Astrocyte (in vitro differentiated cells and primary cell): ENCODE data around the gene ENG.

Experiments used
- CTCF ChIP-seq: IDR thresholded peaks from 2 replicates; pipeline ENCODE4 v1.5.1; 2011; ENCODE audit warnings: low read depth, mild to moderate bottlenecking, inconsistent platforms, low read length, moderate library complexity; ENCODE audit not compliant: insufficient read depth
- EZH2 ChIP-seq: IDR thresholded peaks from 2 replicates; pipeline ENCODE4 v1.6.1; 2012; ENCODE audit warnings: mild to moderate bottlenecking, low read length, inconsistent platforms; ENCODE audit not compliant: insufficient read depth

DNA sequence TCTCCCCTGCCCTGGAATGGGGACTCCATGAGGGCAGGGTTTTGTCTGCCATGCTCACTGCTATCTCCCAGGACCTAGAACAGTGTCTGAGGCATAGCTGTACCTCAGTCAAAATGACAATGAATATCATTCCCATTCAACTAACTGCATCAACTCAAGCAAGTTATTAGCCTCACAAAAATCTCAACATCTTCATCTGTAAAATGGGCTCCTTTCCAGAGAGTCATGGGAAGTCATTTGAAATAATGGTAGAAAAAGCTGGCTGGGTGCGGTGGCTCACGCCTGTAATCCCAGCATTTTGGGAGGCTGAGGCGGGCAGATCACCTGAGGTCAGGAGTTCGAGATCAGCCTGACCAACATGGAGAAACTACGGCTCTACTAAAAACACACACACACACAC is 85.4 kb downstream of the ENG start:
- TF ChIP-seq EZH2: no peak
- TF ChIP-seq CTCF: no peak
